Measurements from ENCODE around the gene XPR1.
A peak's percentile ranks its signal among the peaks of the same experiment; 100 is the strongest.

XPR1 gene

DNA sequence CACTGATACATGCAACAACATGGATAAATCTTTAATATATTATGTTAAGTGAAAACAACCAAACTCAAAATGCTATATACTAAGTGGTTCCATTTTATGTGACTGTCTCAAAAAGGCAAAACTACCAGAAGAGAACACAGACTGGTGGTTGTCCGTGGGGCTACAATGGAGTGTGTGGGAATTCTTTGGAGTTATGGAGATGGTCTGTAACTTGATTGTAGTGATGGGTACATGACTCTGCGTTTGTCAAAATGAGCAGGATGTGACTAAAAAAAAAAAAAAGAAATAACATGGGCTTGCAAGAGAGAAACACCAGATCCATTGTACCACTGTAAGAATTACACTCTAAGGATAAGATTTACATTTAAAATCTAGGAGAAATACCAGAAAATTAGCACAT lies 228.7 kb downstream of the XPR1 start:
- TF ChIP-seq, protein P1, sequence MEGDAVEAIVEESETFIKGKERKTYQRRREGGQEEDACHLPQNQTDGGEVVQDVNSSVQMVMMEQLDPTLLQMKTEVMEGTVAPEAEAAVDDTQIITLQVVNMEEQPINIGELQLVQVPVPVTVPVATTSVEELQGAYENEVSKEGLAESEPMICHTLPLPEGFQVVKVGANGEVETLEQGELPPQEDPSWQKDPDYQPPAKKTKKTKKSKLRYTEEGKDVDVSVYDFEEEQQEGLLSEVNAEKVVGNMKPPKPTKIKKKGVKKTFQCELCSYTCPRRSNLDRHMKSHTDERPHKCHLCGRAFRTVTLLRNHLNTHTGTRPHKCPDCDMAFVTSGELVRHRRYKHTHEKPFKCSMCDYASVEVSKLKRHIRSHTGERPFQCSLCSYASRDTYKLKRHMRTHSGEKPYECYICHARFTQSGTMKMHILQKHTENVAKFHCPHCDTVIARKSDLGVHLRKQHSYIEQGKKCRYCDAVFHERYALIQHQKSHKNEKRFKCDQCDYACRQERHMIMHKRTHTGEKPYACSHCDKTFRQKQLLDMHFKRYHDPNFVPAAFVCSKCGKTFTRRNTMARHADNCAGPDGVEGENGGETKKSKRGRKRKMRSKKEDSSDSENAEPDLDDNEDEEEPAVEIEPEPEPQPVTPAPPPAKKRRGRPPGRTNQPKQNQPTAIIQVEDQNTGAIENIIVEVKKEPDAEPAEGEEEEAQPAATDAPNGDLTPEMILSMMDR (IDR thresholded peaks at IDR 0.05; ENCODE audit: low read depth, low read length), result no peak
- peak in 1 of 2 donors; percentile 14 for DNase-seq (ENCODE audit: low read depth in 2 of 2)
- H3K4me3 ChIP-seq (replicated peaks in 1 of 2; ENCODE audit: low read depth in 2 of 2, low read length in 2 of 2), result no peak overlapping the region

GRCh38 chr1:180862305-180862704 lies 230.5 kb downstream of the XPR1 start:
- no peak overlapping the region for H3K4me3 ChIP-seq (replicated peaks in 1 of 2; ENCODE audit: low read depth in 2 of 2, low read length in 2 of 2)
- DNase-seq (ENCODE audit: low read depth in 2 of 2), result no peak
- TF ChIP-seq, protein P1 (IDR thresholded peaks at IDR 0.05; ENCODE audit: low read depth, low read length), result no peak

DNA sequence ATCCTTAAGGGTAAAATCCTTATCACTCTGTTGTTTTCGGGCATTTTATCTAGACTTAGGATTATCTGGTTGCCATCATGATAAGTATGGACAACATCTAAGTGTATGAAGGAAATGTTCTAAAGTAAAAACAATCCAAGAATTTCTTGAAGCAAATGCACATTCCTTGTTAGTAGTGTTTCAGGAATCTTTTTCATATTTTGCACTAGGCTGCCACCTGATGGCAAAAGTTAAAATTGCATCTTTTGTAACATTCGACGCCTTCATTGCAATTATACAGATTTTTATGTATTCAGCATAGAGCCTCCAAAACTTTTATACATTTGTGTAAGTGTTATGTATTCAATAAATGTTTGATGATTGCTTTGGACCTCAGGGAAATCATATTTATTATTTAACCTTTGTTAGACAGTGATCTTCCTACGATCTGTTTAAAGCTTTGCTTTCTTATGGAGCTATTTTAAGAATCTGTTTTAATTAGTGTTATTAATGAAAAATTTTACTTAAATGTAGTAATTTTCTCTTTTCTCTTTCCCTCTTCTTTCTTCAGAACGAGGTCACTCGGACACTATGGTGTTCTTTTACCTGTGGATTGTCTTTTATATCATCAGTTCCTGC lies 231.4 kb downstream of the XPR1 start:
- peak; percentile 70 to 79 for DNase-seq (ENCODE audit: low read depth in 2 of 2)
- no peak overlapping the region for H3K4me3 ChIP-seq (replicated peaks in 1 of 2; ENCODE audit: low read depth in 2 of 2, low read length in 2 of 2)
- TF ChIP-seq, protein P1 (IDR thresholded peaks at IDR 0.05; ENCODE audit: low read depth, low read length), result peak; percentile 40

DNA sequence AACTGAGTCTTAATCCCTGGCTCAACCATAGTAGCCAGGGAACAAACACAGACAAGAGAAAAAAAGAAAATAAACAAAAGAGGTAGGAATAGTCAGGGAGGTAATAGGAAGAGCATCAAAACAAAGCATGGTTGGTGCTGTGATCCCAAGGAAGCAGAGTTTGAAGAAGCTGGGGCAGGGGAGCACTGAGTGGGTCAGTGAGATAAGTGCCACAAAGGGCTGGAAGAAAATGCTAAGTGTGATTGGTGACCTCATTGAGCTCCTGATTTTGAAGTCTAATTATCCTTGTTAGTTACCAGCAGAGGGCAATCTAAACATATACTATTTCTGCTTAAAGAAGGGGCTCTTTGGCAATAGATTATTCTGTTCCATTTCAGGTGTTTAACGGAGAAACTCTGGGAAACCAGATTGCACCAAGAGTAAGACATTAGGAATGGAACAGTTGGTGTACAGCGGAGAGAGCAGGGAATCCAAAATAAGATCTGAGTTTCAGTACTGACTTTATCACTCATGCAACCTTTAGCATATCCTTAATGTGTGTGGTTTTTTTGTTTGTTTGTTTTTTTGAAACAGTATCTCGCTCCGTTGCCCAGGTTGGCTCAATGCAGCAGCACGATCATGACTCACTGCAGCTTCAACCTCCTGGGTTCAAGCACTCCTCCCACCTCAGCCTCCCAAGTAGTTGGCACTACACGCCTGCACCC lies 250.1 kb downstream of the XPR1 start:
- DNase-seq (ENCODE audit: low read depth in 2 of 2), result peak; percentile 66 to 73
- TF ChIP-seq, protein P1 (IDR thresholded peaks at IDR 0.05; ENCODE audit: low read depth, low read length), result peak; percentile 36

GRCh38 chr1:180884588-180885300 lies 252.9 kb downstream of the XPR1 start:
- H3K4me3 ChIP-seq (replicated peaks in 1 of 2; ENCODE audit: low read depth in 2 of 2, low read length in 2 of 2), result no peak overlapping the region
- DNase-seq (ENCODE audit: low read depth in 2 of 2), result no peak
- TF ChIP-seq, protein P1 (IDR thresholded peaks at IDR 0.05; ENCODE audit: low read depth, low read length), result no peak

More for the DNA sequence above, 250.1 kb downstream of the XPR1 start:
- H3K4me3 ChIP-seq (replicated peaks in 1 of 2; ENCODE audit: low read depth in 2 of 2, low read length in 2 of 2), result no peak overlapping the region

DNA sequence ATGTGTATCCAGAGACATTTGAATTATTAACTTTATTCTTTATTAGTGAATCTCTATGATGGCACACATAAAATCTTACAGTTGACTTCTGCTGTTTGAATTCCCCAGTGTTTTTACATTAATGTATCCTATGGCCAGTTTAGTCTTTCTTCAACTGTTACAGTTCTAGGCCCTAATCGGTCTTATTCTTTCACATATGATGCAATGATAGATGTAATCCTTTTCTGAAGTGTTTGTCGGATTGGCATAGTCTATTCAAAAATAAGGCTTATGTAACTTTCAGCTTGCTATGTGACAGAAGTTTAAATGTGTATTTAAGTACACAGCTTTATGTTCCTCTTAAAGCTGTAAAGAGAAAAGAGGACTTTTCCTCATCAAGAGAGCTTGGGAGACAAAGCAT lies 254.5 kb downstream of the XPR1 start:
- TF ChIP-seq, protein P1 (IDR thresholded peaks at IDR 0.05; ENCODE audit: low read depth, low read length), result no peak
- no peak for DNase-seq (ENCODE audit: low read depth in 2 of 2)
- H3K4me3 ChIP-seq (replicated peaks in 1 of 2; ENCODE audit: low read depth in 2 of 2, low read length in 2 of 2), result no peak overlapping the region

Measured in cardiac fibroblast (primary cell).